Measurements from ENCODE around the gene RITA1.
A peak's percentile ranks its signal among the peaks of the same experiment; 100 is the strongest.

- TF ChIP-seq, protein P1, sequence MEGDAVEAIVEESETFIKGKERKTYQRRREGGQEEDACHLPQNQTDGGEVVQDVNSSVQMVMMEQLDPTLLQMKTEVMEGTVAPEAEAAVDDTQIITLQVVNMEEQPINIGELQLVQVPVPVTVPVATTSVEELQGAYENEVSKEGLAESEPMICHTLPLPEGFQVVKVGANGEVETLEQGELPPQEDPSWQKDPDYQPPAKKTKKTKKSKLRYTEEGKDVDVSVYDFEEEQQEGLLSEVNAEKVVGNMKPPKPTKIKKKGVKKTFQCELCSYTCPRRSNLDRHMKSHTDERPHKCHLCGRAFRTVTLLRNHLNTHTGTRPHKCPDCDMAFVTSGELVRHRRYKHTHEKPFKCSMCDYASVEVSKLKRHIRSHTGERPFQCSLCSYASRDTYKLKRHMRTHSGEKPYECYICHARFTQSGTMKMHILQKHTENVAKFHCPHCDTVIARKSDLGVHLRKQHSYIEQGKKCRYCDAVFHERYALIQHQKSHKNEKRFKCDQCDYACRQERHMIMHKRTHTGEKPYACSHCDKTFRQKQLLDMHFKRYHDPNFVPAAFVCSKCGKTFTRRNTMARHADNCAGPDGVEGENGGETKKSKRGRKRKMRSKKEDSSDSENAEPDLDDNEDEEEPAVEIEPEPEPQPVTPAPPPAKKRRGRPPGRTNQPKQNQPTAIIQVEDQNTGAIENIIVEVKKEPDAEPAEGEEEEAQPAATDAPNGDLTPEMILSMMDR (conservative IDR thresholded peaks at IDR 0.05; ENCODE audit: low read depth, low read length): peak; percentile 10; the same call in 1 of the 2 replicates
- TF ChIP-seq, protein P2, sequence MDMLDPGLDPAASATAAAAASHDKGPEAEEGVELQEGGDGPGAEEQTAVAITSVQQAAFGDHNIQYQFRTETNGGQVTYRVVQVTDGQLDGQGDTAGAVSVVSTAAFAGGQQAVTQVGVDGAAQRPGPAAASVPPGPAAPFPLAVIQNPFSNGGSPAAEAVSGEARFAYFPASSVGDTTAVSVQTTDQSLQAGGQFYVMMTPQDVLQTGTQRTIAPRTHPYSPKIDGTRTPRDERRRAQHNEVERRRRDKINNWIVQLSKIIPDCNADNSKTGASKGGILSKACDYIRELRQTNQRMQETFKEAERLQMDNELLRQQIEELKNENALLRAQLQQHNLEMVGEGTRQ (IDR thresholded peaks at IDR 0.05; ENCODE audit: low read depth, low read length): peak; percentile 64
- TF ChIP-seq POLR2A (IDR thresholded peaks at IDR 0.05; ENCODE audit: low read depth, low read length) (peak; percentile 97), MAFK (IDR thresholded peaks at IDR 0.05; ENCODE audit: low read depth, low read length) (no peak), MAZ (IDR thresholded peaks at IDR 0.05; ENCODE audit: borderline replicate concordance, low read depth, low read length) (peak; percentile 49; the same call in 1 of the 2 replicates), CHD1 (IDR thresholded peaks at IDR 0.05; ENCODE audit: low read depth, low read length) (no peak), RFX5 (IDR thresholded peaks at IDR 0.05; ENCODE audit: low read depth, low read length) (no peak), CEBPB (IDR thresholded peaks at IDR 0.05; ENCODE audit: low read depth, low read length) (no peak), RAD21 (IDR thresholded peaks at IDR 0.05; ENCODE audit: low read length) (no peak), SMC3 (IDR thresholded peaks at IDR 0.05; ENCODE audit: low read depth, low read length) (no peak), NFE2L2 (IDR thresholded peaks at IDR 0.05; ENCODE audit: low read depth, low read length) (no peak), ELK1 (IDR thresholded peaks at IDR 0.05; ENCODE audit: borderline replicate concordance, low read depth, low read length) (no peak), FOS (IDR thresholded peaks at IDR 0.05; ENCODE audit: low read depth, low read length) (peak; percentile 62; the same call in 1 of the 2 replicates)
These were observed 35.9 kb downstream of the RITA1 start, which contains the start of gene TPCN1 for GRCh38 chr12:113221181-113221996.

All from IMR-90 (cell line).